ENCODE data around the gene LAX1.

DNA sequence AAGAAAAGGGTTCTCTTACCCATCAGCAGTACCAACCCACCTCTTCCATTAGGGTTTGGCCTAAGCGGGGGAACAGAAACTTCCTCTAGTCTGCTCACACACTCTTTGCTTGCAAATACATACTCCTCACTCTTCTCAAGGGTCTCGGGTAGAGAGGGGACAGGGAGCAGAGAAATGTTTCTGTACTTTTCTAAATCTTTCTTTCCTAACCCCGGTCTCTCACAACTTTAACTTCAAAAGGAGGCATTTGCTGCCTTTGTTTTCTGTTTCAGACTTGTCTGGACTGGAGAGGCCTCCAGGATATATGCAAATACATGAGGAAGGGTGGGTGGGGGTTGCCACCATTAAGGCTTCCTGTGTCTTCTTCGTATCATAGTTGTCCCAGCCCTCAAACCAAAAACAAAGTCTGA lies 10.5 kb upstream of the LAX1 start:
- TF ChIP-seq, protein P1, sequence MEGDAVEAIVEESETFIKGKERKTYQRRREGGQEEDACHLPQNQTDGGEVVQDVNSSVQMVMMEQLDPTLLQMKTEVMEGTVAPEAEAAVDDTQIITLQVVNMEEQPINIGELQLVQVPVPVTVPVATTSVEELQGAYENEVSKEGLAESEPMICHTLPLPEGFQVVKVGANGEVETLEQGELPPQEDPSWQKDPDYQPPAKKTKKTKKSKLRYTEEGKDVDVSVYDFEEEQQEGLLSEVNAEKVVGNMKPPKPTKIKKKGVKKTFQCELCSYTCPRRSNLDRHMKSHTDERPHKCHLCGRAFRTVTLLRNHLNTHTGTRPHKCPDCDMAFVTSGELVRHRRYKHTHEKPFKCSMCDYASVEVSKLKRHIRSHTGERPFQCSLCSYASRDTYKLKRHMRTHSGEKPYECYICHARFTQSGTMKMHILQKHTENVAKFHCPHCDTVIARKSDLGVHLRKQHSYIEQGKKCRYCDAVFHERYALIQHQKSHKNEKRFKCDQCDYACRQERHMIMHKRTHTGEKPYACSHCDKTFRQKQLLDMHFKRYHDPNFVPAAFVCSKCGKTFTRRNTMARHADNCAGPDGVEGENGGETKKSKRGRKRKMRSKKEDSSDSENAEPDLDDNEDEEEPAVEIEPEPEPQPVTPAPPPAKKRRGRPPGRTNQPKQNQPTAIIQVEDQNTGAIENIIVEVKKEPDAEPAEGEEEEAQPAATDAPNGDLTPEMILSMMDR (IDR thresholded peaks at IDR 0.05): no peak
- TF ChIP-seq POLR2A (IDR thresholded peaks at IDR 0.05): no peak

All from right lobe of liver (tissue), 4 donors.